GM18867 (cell line): ENCODE data around the gene U2AF2.

Experiments used
- ATAC-seq: cut with Tn5 transposase; IDR thresholded peaks from one replicate; pipeline ENCODE4 v1.9.1; 2021; ENCODE audit warnings: mild to moderate bottlenecking, moderate library complexity; ENCODE audit not compliant: unreplicated experiment

Gene U2AF2

GRCh38 chr19:55687281-55688201 lies 32.7 kb downstream of the U2AF2 start:
- ATAC-seq, result no peak

- no peak for ATAC-seq
Observed at GRCh38 chr19:55688422-55689218, 33.8 kb downstream of the U2AF2 start.

- no peak for ATAC-seq
Observed at GRCh38 chr19:55689411-55690108, 34.7 kb downstream of the U2AF2 start.

GRCh38 chr19:55690109-55690768 lies 35.4 kb downstream of the U2AF2 start:
- ATAC-seq, result no peak

- ATAC-seq, result no peak
Observed at GRCh38 chr19:55690769-55691545, 36.1 kb downstream of the U2AF2 start.

GRCh38 chr19:55691561-55692481 lies 37.0 kb downstream of the U2AF2 start:
- ATAC-seq, result no peak

- ATAC-seq, result no peak
Observed at GRCh38 chr19:55692681-55693081, 37.8 kb downstream of the U2AF2 start.

- ATAC-seq, result no peak
Observed at GRCh38 chr19:55693336-55693974, 38.6 kb downstream of the U2AF2 start.

GRCh38 chr19:55694241-55694655 lies 39.4 kb downstream of the U2AF2 start:
- ATAC-seq, result no peak

- no peak for ATAC-seq
Observed at GRCh38 chr19:55694656-55695491, 40.0 kb downstream of the U2AF2 start.

- ATAC-seq, result no peak
Observed at GRCh38 chr19:55695511-55696290, 40.9 kb downstream of the U2AF2 start.

- no peak for ATAC-seq
Observed at GRCh38 chr19:55696301-55697068, 41.6 kb downstream of the U2AF2 start.

- ATAC-seq, result no peak
Observed at GRCh38 chr19:55697069-55697440, 42.2 kb downstream of the U2AF2 start.

GRCh38 chr19:55697698-55698097 lies 42.9 kb downstream of the U2AF2 start:
- ATAC-seq, result no peak

GRCh38 chr19:55698256-55698655 lies 43.4 kb downstream of the U2AF2 start:
- ATAC-seq, result no peak

- ATAC-seq, result no peak
Observed at GRCh38 chr19:55699221-55699620, 44.4 kb downstream of the U2AF2 start.
